ENCODE data around the gene POLR2J.

DNA sequence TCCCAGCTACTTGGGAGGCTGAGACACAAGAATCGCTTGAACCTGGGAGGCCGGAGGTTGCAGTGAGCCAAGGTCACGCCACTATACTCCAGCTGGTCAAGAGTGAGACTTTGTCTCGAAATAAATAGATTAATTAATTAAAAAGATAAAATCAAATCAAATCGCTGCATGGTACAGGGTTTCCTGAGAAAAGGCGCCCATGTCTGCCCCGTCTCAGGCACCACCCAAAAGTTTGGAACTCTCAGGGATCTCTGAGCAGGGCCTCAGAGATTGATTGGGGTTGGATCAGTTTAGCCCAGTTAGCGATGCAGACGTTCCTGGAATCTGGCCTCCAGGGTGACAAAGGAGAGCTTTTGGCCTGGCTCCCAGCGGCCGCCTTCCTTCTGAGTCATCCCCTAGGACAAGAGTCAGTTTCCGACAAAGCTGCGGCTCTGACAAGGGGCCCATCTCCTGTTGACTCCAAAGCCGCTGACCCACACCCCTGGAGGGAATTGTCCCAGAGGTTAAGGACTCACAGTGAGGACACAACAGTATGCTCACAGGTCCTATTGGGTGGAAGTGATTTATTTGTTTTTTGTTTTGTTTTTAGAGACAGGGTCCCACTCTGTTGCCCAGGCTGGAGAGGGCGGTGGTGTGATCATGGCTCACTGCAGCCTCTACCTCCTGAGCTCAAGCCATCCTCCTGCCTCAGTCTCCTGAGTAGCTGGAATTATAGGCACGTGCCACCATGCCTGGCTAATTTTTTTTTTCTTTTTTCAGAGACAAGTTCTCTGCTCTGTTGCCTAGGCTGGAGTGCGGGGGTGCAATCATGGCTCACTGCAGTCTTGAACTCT, 38.5 kb downstream of the POLR2J start:
- TF ChIP-seq POLR2A (IDR thresholded peaks at IDR 0.05; ENCODE audit: low read depth, low read length) (no peak), POLR2AphosphoS5 (IDR thresholded peaks at IDR 0.05; ENCODE audit: low read depth, low read length) (no peak), TAF1 (IDR thresholded peaks at IDR 0.05; ENCODE audit: borderline replicate concordance, low read depth, low read length) (no peak)

Measured in GM12892 (cell line).